Transverse colon (tissue), 4 donors: ENCODE data around the gene DMXL2.

Experiments
- CTCF ChIP-seq, 5 experiments: fragments of 200-600 bp in 3 of 5; fragments of 450-650 bp in 2 of 5; sonication (generic) in 3 of 5; IDR thresholded peaks; 1 replicate in 2 of 5; 2 replicates in 3 of 5; pipeline ENCODE4 v1.5.1; 2016 to 2017; ENCODE audit warnings: antibody characterized with exemption in 5 of 5, inconsistent platforms in 3 of 5, mild to moderate bottlenecking in 2 of 5, moderate library complexity in 1 of 5
- POLR2AphosphoS5 ChIP-seq, 3 donors: sonication (generic); formaldehyde crosslinking; IDR thresholded peaks; one replicate each; pipeline ENCODE4 v1.6.1; 2016; ENCODE audit warnings: antibody characterized with exemption in 3 of 3

GRCh38 chr15:51617886-51618285 lies 4.7 kb downstream of the DMXL2 start:
- TF ChIP-seq CTCF (IDR thresholded peaks at IDR 0.05) = no peak
- no peak for TF ChIP-seq POLR2AphosphoS5 (IDR thresholded peaks at IDR 0.05)
